Neural progenitor cell (in vitro differentiated cells): ENCODE results near the gene ADAM23. TPM values are rescaled to one million over a fixed set of nuclear protein-coding genes. Genes with fewer than 3 reads are reported as not detected.
A peak's percentile ranks its signal among the peaks of the same experiment; 100 is the strongest.

Experiments
- DNase-seq: peaks from one replicate; pipeline ENCODE4 v3.0.0-alpha.2; 2016; ENCODE audit warnings: low spot score
- H2AFZ ChIP-seq: fragments of 200-600 bp; sonication (generic); replicated peaks from 2 replicates; pipeline ENCODE4 v1.6.1; 2016; ENCODE audit warnings: antibody characterized with exemption
- H3F3A ChIP-seq: fragments of 200-600 bp; sonication (generic); 2 replicates; pipeline ENCODE4 v1.6.1; 2016; ENCODE audit warnings: antibody characterized with exemption, low read depth
- H3K27ac ChIP-seq: fragments of 200-600 bp; sonication (generic); 2 replicates; pipeline ENCODE4 v1.5.1; 2016; ENCODE audit warnings: mild to moderate bottlenecking
- H3K27me3 ChIP-seq: fragments of 200-600 bp; sonication (generic); 2 replicates; pipeline ENCODE4 v1.6.1; 2016; ENCODE audit warnings: mild to moderate bottlenecking, moderate library complexity
- H3K36me3 ChIP-seq: fragments of 200-600 bp; sonication (generic); 2 replicates; pipeline ENCODE4 v1.5.1; 2016
- H3K4me1 ChIP-seq: fragments of 200-600 bp; sonication (generic); 2 replicates; pipeline ENCODE4 v1.6.1; 2016; ENCODE audit warnings: mixed run types
- H3K4me2 ChIP-seq: fragments of 200-600 bp; sonication (generic); 2 replicates; pipeline ENCODE4 v1.6.1; 2016
- H3K4me3 ChIP-seq: fragments of 200-600 bp; sonication (generic); 2 replicates; pipeline ENCODE4 v1.5.1; 2016
- H3K79me2 ChIP-seq: fragments of 200-600 bp; sonication (generic); 2 replicates; pipeline ENCODE4 v1.6.1; 2016; ENCODE audit warnings: low read depth
- H3K9ac ChIP-seq: fragments of 200-600 bp; sonication (generic); 2 replicates; pipeline ENCODE4 v1.6.1; 2016
- H3K9me3 ChIP-seq: fragments of 200-600 bp; sonication (generic); 2 replicates; pipeline ENCODE4 v1.5.1; 2016; ENCODE audit warnings: low read depth
- H4K20me1 ChIP-seq: fragments of 200-600 bp; sonication (generic); 2 replicates; pipeline ENCODE4 v1.6.1; 2016; ENCODE audit warnings: low read depth
- H3K27ac Mint-ChIP-seq: 3 replicates; pipeline ENCODE4 v1.8.0; 2021; ENCODE audit warnings: mixed read lengths
- H3K27me3 Mint-ChIP-seq: 2 replicates; pipeline ENCODE4 v1.8.0; 2022; ENCODE audit warnings: low read depth, mild to moderate bottlenecking, inconsistent platforms, moderate library complexity, mixed read lengths; ENCODE audit not compliant: insufficient read depth
- H3K36me3 Mint-ChIP-seq: 3 replicates; pipeline ENCODE4 v1.8.0; 2021; ENCODE audit warnings: mixed read lengths
- H3K4me1 Mint-ChIP-seq: 3 replicates; pipeline ENCODE4 v1.8.0; 2021; ENCODE audit warnings: mixed read lengths
- H3K4me3 Mint-ChIP-seq: 3 replicates; pipeline ENCODE4 v1.8.0; 2021; ENCODE audit warnings: mild to moderate bottlenecking, moderate library complexity, mixed read lengths
- H3K9me3 Mint-ChIP-seq: 3 replicates; pipeline ENCODE4 v1.8.0; 2020; ENCODE audit warnings: mixed read lengths
- EZH2 ChIP-seq: fragments of 200-600 bp; sonication (generic); IDR thresholded peaks from 2 replicates; pipeline ENCODE4 v1.6.1; 2017; ENCODE audit warnings: antibody characterized with exemption, mild to moderate bottlenecking, moderate library complexity
- EZH2phosphoT487 ChIP-seq: fragments of 200-600 bp; sonication (generic); IDR thresholded peaks from 2 replicates; pipeline ENCODE4 v1.6.1; 2017; ENCODE audit warnings: antibody characterized with exemption
- total RNA-seq: library from RNA; depleted of rRNA; stranded (reverse); fragments of >200 nt; gene quantifications from 2 replicates; pipeline ENCODE4 v1.2.3, GENCODE V29; 2015; ENCODE audit warnings: low replicate concordance
- TF ChIP-seq, protein P1 (sequence below): fragments of 200-600 bp; sonication (generic); IDR thresholded peaks from 2 replicates; pipeline ENCODE4 v1.5.1; 2017; ENCODE audit warnings: antibody characterized with exemption, mild to moderate bottlenecking

Gene ADAM23
- total RNA-seq, 1 donor from 2014 or later = 17.2 TPM

DNA sequence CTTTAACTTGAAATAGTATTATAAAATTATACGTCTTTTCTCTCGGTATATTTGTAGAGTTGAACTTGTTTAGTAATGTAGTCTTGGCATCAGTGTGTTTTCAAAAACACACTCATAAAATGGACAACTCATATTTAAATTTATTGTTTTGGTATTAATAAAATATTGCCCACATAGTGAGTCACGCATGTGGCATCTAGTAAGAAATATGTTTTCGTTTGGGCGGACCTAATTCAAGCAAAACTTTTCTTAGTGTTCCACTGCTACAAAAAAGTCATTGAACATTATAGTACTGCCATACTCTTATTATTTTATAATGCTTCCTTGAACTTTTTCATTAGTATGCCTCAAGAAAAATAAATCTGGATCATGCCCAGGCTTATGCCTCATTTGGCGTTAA lies 167.9 kb downstream of the ADAM23 start:
- Histone ChIP-seq H3K36me3 (no peaks in the 10 kb centered on the region), H4K20me1 (no peaks in the 10 kb centered on the region), H3K27ac (peak overlapping the region; percentile 60), H3F3A (peaks cover 19% of the 10 kb centered on the region), H3K27me3 (no peaks in the 10 kb centered on the region), H3K4me2 (peak overlapping the region; percentile 14), H3K9me3 (no peaks in the 10 kb centered on the region), H3K4me1 (peaks cover 14% of the 10 kb centered on the region), H3K79me2 (no peaks in the 10 kb centered on the region), H2AFZ (no peak overlapping the region), H3K9ac (no peak overlapping the region), H3K4me3 (no peak overlapping the region)
- Mint-ChIP-seq H3K4me3 (no peak overlapping the region), H3K27ac (no peak overlapping the region), H3K4me1 (peaks cover 8% of the 10 kb centered on the region), H3K36me3 (peaks cover 5% of the 10 kb centered on the region), H3K27me3 (peaks cover 2% of the 10 kb centered on the region), H3K9me3 (no peaks in the 10 kb centered on the region)
- no peak for DNase-seq
- TF ChIP-seq, protein P1, sequence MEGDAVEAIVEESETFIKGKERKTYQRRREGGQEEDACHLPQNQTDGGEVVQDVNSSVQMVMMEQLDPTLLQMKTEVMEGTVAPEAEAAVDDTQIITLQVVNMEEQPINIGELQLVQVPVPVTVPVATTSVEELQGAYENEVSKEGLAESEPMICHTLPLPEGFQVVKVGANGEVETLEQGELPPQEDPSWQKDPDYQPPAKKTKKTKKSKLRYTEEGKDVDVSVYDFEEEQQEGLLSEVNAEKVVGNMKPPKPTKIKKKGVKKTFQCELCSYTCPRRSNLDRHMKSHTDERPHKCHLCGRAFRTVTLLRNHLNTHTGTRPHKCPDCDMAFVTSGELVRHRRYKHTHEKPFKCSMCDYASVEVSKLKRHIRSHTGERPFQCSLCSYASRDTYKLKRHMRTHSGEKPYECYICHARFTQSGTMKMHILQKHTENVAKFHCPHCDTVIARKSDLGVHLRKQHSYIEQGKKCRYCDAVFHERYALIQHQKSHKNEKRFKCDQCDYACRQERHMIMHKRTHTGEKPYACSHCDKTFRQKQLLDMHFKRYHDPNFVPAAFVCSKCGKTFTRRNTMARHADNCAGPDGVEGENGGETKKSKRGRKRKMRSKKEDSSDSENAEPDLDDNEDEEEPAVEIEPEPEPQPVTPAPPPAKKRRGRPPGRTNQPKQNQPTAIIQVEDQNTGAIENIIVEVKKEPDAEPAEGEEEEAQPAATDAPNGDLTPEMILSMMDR = no peak
- TF ChIP-seq EZH2 (no peak), EZH2phosphoT487 (no peak)

DNA sequence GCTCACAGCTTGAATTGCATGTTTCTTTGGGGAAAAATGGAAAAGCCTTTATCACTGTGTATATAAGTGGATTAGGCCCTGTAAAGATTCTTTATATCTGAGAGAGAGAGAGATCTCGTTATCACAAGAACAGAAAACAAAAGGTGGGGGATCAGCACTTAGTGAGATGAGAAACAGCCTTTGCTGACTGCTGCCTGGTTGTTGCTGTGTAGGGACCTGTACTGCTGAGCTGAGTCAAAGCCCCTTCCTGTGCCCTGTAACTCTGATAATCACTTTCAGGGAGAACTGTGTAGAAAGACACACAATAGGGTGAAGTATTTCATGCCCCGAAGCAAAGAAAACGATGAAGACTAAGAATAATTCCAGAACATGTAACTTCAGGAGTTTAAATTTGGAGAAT lies 168.4 kb downstream of the ADAM23 start:
- Mint-ChIP-seq H3K4me1 (peaks cover 8% of the 10 kb centered on the region), H3K27me3 (peaks cover 2% of the 10 kb centered on the region), H3K9me3 (no peaks in the 10 kb centered on the region), H3K4me3 (no peak overlapping the region), H3K36me3 (peaks cover 5% of the 10 kb centered on the region), H3K27ac (peak overlapping the region; percentile 85)
- Histone ChIP-seq H3K9ac (no peak overlapping the region), H3K27me3 (no peaks in the 10 kb centered on the region), H3F3A (peaks cover 19% of the 10 kb centered on the region), H3K4me2 (peak overlapping the region; percentile 14), H3K4me1 (peaks cover 14% of the 10 kb centered on the region), H3K9me3 (no peaks in the 10 kb centered on the region), H3K36me3 (no peaks in the 10 kb centered on the region), H3K27ac (peak overlapping the region; percentile 60), H3K4me3 (no peak overlapping the region), H4K20me1 (no peaks in the 10 kb centered on the region), H2AFZ (no peak overlapping the region), H3K79me2 (no peaks in the 10 kb centered on the region)
- peak; percentile 67 for DNase-seq
- TF ChIP-seq EZH2 (no peak), EZH2phosphoT487 (no peak)
- TF ChIP-seq, protein P1 = no peak

GRCh38 chr2:206614811-206615210 lies 171.5 kb downstream of the ADAM23 start:
- Histone ChIP-seq H3K4me3 (no peak overlapping the region), H4K20me1 (no peaks in the 10 kb centered on the region), H3K27me3 (no peaks in the 10 kb centered on the region), H3K9ac (no peak overlapping the region), H3F3A (peaks cover 16% of the 10 kb centered on the region), H3K79me2 (no peaks in the 10 kb centered on the region), H2AFZ (no peak overlapping the region), H3K27ac (no peak overlapping the region), H3K4me1 (peaks cover 30% of the 10 kb centered on the region), H3K9me3 (no peaks in the 10 kb centered on the region), H3K36me3 (no peaks in the 10 kb centered on the region), H3K4me2 (no peak overlapping the region)
- Mint-ChIP-seq H3K4me1 (peaks cover 27% of the 10 kb centered on the region), H3K27me3 (peaks cover 2% of the 10 kb centered on the region), H3K4me3 (no peak overlapping the region), H3K27ac (no peak overlapping the region), H3K9me3 (no peaks in the 10 kb centered on the region), H3K36me3 (peaks cover 5% of the 10 kb centered on the region)
- no peak for TF ChIP-seq EZH2
- TF ChIP-seq, protein P1 = no peak
- TF ChIP-seq EZH2phosphoT487 = no peak
- DNase-seq = no peak
